Measurements from ENCODE around the gene CELF4. TPM values are rescaled to one million over a fixed set of nuclear protein-coding genes. Genes with fewer than 3 reads are reported as not detected.

CELF4 gene
- total RNA-seq, 3 donors from 2014 or later (not counting 1 experiment from before 2014, with no cell fraction given) = not detected

- Mint-ChIP-seq H3K27me3 (ENCODE audit: low read depth in 2 of 2) (peaks cover 0 to 13% of the 10 kb centered on the region in 2 donors), H3K4me1 (no peaks in the 10 kb centered on the region), H3K4me3 (no peak overlapping the region), H3K36me3 (no peaks in the 10 kb centered on the region), H3K9me3 (peaks cover 0 to 7% of the 10 kb centered on the region in 2 donors), H3K27ac (no peak overlapping the region)
- Histone ChIP-seq H3K4me3 (ENCODE audit: low read length) (no peak overlapping the region), H3K9me3 (ENCODE audit: control insufficient read depth, insufficient read depth, low read length) (no peaks in the 10 kb centered on the region), H3K27me3 (ENCODE audit: control insufficient read depth, insufficient read depth, low read length) (peaks cover 2% of the 10 kb centered on the region), H3K36me3 (ENCODE audit: control insufficient read depth, insufficient read depth, low read length) (no peaks in the 10 kb centered on the region), H3K4me1 (ENCODE audit: control insufficient read depth, insufficient read depth, low read length) (no peaks in the 10 kb centered on the region), H3K27ac (ENCODE audit: low read length) (no peak overlapping the region)
- no peak for DNase-seq
- ATAC-seq = no peak
- WGBS (ENCODE audit: insufficient coverage) = 82% methylated on average over 2 of the region's 2 CpGs
- TF ChIP-seq CTCF (IDR thresholded peaks at IDR 0.05) = no peak
- intact Hi-C loops (cut with micrococcal nuclease) = no loop called here
These were observed 184.0 kb downstream of the CELF4 start for GRCh38 chr18:37381554-37381953.

DNA sequence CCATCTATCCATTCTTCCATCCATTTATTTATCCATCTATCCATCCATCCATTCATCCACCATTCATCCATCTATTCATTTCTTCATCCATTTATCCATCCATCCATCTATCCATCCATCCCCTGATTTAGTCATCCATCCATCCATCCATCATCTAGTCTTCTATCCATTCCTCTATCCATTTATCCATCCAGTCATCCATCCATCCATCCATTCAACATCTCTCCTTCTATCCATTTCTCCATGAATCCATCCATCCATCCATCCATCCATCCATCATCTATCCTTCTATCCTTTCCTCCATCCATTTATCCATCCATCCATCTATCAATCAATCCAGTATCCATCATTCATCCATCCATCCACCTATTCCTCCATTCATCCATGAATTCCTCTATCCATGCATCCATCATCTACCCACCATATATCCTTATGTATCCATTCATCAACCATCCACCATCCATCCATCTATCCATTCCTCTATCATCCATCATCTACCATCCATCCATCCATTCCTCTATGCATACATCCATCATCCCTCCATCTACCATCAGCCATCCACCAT lies 185.0 kb downstream of the CELF4 start:
- Histone ChIP-seq H3K27ac (ENCODE audit: low read length) (no peak overlapping the region), H3K36me3 (ENCODE audit: control insufficient read depth, insufficient read depth, low read length) (no peaks in the 10 kb centered on the region), H3K27me3 (ENCODE audit: control insufficient read depth, insufficient read depth, low read length) (peaks cover 2% of the 10 kb centered on the region), H3K9me3 (ENCODE audit: control insufficient read depth, insufficient read depth, low read length) (no peaks in the 10 kb centered on the region), H3K4me1 (ENCODE audit: control insufficient read depth, insufficient read depth, low read length) (no peaks in the 10 kb centered on the region), H3K4me3 (ENCODE audit: low read length) (no peak overlapping the region)
- ATAC-seq (no peak), DNase-seq (no peak)
- intact Hi-C loops (cut with micrococcal nuclease) = no loop called here
- Mint-ChIP-seq H3K27me3 (ENCODE audit: low read depth in 2 of 2) (peaks cover 0 to 11% of the 10 kb centered on the region in 2 donors), H3K4me1 (no peaks in the 10 kb centered on the region), H3K9me3 (peaks cover 0 to 7% of the 10 kb centered on the region in 2 donors), H3K4me3 (no peak overlapping the region), H3K27ac (no peak overlapping the region), H3K36me3 (no peaks in the 10 kb centered on the region)
- TF ChIP-seq CTCF (IDR thresholded peaks at IDR 0.05) = no peak

GRCh38 chr18:37378336-37379010 lies 187.1 kb downstream of the CELF4 start:
- TF ChIP-seq CTCF (IDR thresholded peaks at IDR 0.05) = no peak
- no peaks in the 10 kb centered on the region for H3K4me1 Mint-ChIP-seq

More at GRCh38 chr18:37378336-37379010, 187.1 kb downstream of the CELF4 start:
- DNase-seq = no peak
- no peaks in the 10 kb centered on the region for H3K36me3 Mint-ChIP-seq
- peaks cover 0 to 7% of the 10 kb centered on the region in 2 donors for H3K9me3 Mint-ChIP-seq
- H3K9me3 ChIP-seq (ENCODE audit: control insufficient read depth, insufficient read depth, low read length) = no peaks in the 10 kb centered on the region
- no peaks in the 10 kb centered on the region for H3K27me3 ChIP-seq (ENCODE audit: control insufficient read depth, insufficient read depth, low read length)
- ATAC-seq = no peak
- H3K27me3 Mint-ChIP-seq (ENCODE audit: low read depth in 2 of 2) = peaks cover 0 to 11% of the 10 kb centered on the region in 2 donors
- no peak overlapping the region for H3K27ac ChIP-seq (ENCODE audit: low read length)
- H3K4me1 ChIP-seq (ENCODE audit: control insufficient read depth, insufficient read depth, low read length) = no peaks in the 10 kb centered on the region
- intact Hi-C loops (cut with micrococcal nuclease) = no loop called here
- H3K27ac Mint-ChIP-seq = no peak overlapping the region
- 76% methylated on average over 9 of the region's 11 CpGs for WGBS (ENCODE audit: insufficient coverage)
- H3K4me3 ChIP-seq (ENCODE audit: low read length) = no peak overlapping the region
- H3K36me3 ChIP-seq (ENCODE audit: control insufficient read depth, insufficient read depth, low read length) = no peaks in the 10 kb centered on the region
- no peak overlapping the region for H3K4me3 Mint-ChIP-seq
